ENCODE data around the gene FAM72B.
"Not testable (repeated sequence)": the region's sequence is repeated elsewhere in the genome, so short reads cannot be mapped to it uniquely, and the experiment has no call there.

Gene FAM72B

GRCh38 chr1:121184290-121185127, at the start of gene FAM72B, which contains the start of gene SRGAP2C:
TSS of gene FAM72B (minus strand) at chr1:121184340. CDS start at chr1:121183489, 851 bp downstream.
TSS of gene SRGAP2C (plus strand) at chr1:121184975. CDS start at chr1:121187447, 2,472 bp downstream.
- peak; percentile 100 for DNase-seq

- not testable (repeated sequence) for DNase-seq
Observed at GRCh38 chr1:121232445-121233125, 48.4 kb upstream of the FAM72B start.

GRCh38 chr1:121230636-121231035, 46.5 kb upstream of the FAM72B start:
- DNase-seq: not testable (repeated sequence)

- DNase-seq: not testable (repeated sequence)
Observed at GRCh38 chr1:121227544-121228330, 43.6 kb upstream of the FAM72B start.

GRCh38 chr1:121226925-121227324, 42.8 kb upstream of the FAM72B start:
- not testable (repeated sequence) for DNase-seq

- DNase-seq: not testable (repeated sequence)
Observed at GRCh38 chr1:121226295-121226904, 42.3 kb upstream of the FAM72B start.

- not testable (repeated sequence) for DNase-seq
Observed at GRCh38 chr1:121224714-121225113, 40.6 kb upstream of the FAM72B start.

GRCh38 chr1:121221770-121222169, 37.6 kb upstream of the FAM72B start:
- DNase-seq: not testable (repeated sequence)

- not testable (repeated sequence) for DNase-seq
Observed at GRCh38 chr1:121216676-121217075, 32.5 kb upstream of the FAM72B start.

GRCh38 chr1:121215699-121216417, 31.7 kb upstream of the FAM72B start:
- DNase-seq: not testable (repeated sequence)

GRCh38 chr1:121214544-121215156, 30.5 kb upstream of the FAM72B start:
- DNase-seq: not testable (repeated sequence)

GRCh38 chr1:121213491-121213890, 29.4 kb upstream of the FAM72B start:
- DNase-seq: not testable (repeated sequence)

- not testable (repeated sequence) for DNase-seq
Observed at GRCh38 chr1:121210778-121211177, 26.6 kb upstream of the FAM72B start.

GRCh38 chr1:121208375-121208774, 24.2 kb upstream of the FAM72B start:
- not testable (repeated sequence) for DNase-seq

- DNase-seq: not testable (repeated sequence)
Observed at GRCh38 chr1:121207328-121207727, 23.2 kb upstream of the FAM72B start.

GRCh38 chr1:121205786-121206711, 21.9 kb upstream of the FAM72B start:
- peak; percentile 9 for DNase-seq

GRCh38 chr1:121202986-121203385, 18.8 kb upstream of the FAM72B start:
- DNase-seq: peak; percentile 1

- DNase-seq: peak; percentile 16
Observed at GRCh38 chr1:121200985-121201981, 17.1 kb upstream of the FAM72B start.

- not testable (repeated sequence) for DNase-seq
Observed at GRCh38 chr1:121200232-121200631, 16.1 kb upstream of the FAM72B start.

Measured in fibroblast of skin of right biceps (primary cell).